Measurements from ENCODE around the gene ARHGAP27. TPM values are rescaled to one million over a fixed set of nuclear protein-coding genes. Genes with fewer than 3 reads are reported as not detected.

Gene ARHGAP27
- total RNA-seq, 1 donor from 2014 or later: 155 TPM

DNA sequence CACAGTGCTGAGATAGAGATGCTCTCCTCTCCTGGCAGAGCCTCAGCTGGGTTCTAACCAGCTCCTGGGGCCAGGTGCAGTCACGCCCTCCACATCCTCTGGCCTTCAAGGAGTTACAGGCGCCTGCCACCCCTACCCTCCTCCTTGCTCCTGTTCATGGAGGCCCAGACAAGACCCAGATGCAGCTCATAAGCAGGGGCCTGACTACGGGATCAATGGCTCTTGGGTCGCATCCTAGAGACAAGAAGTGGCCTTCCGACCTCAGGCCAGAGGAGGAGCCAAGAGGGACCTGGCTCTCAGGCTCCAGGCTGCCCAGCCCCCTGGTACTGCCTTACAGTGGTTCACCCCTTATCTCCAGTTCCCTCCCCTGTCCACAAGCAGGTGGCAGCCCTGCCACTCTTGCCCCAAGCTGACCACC is 23.0 kb downstream of the ARHGAP27 start:
- DNase-seq (ENCODE audit: low spot score): no peak
- TF ChIP-seq, protein P1, sequence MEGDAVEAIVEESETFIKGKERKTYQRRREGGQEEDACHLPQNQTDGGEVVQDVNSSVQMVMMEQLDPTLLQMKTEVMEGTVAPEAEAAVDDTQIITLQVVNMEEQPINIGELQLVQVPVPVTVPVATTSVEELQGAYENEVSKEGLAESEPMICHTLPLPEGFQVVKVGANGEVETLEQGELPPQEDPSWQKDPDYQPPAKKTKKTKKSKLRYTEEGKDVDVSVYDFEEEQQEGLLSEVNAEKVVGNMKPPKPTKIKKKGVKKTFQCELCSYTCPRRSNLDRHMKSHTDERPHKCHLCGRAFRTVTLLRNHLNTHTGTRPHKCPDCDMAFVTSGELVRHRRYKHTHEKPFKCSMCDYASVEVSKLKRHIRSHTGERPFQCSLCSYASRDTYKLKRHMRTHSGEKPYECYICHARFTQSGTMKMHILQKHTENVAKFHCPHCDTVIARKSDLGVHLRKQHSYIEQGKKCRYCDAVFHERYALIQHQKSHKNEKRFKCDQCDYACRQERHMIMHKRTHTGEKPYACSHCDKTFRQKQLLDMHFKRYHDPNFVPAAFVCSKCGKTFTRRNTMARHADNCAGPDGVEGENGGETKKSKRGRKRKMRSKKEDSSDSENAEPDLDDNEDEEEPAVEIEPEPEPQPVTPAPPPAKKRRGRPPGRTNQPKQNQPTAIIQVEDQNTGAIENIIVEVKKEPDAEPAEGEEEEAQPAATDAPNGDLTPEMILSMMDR (IDR thresholded peaks at IDR 0.05; ENCODE audit: unreplicated experiment): no peak
- Mint-ChIP-seq H3K36me3 (ENCODE audit: low read depth, unreplicated experiment) (peaks cover 19% of the 10 kb centered on the region), H3K4me1 (ENCODE audit: unreplicated experiment) (peaks cover 61% of the 10 kb centered on the region), H3K27me3 (ENCODE audit: unreplicated experiment) (peaks cover 16% of the 10 kb centered on the region), H3K9me3 (ENCODE audit: unreplicated experiment) (no peaks in the 10 kb centered on the region), H3K27ac (ENCODE audit: unreplicated experiment) (peak overlapping the region; percentile 96), H3K4me3 (ENCODE audit: unreplicated experiment) (no peak overlapping the region)

DNA sequence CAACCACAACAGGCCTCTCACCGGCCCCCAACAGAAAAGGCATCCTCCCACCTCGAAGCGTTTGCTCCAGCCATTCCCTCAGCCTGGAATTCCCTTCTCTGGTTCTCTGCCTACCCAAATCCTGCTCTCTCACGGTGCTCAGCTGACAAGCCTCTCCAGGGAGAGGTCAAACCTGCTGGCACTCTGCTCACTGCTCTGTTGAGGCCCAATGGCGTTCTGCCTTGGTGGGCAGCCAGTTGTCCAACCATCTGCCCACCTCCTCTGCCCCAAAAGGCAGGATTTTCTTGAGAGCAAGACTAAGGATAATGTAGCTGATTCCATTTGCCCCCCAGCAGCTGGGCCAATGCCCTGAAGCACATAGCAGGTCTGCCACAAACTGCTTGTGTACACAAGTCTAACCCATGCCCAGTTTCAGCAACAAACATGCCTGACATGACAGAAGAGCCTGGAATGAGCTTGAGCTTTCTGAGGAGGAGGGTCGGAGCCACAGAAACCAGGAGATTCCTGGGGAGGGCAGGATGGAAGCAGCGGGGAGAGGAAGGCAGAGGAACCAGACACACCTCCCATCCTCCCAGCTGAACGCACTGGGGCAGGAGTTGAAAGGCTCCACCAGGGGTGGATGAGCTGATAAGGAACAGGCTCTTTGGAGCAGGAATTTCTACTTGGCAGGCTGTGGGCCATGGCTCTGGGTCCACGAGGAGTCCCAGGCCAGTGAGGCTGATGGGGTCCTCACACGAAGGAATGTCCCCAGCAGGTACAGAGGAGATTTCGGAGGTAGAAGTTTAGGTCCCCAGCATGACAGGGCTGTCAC is 23.9 kb downstream of the ARHGAP27 start:
- Mint-ChIP-seq H3K27me3 (ENCODE audit: unreplicated experiment) (peaks cover 16% of the 10 kb centered on the region), H3K4me3 (ENCODE audit: unreplicated experiment) (peak overlapping the region; percentile 15), H3K9me3 (ENCODE audit: unreplicated experiment) (no peaks in the 10 kb centered on the region), H3K36me3 (ENCODE audit: low read depth, unreplicated experiment) (peaks cover 22% of the 10 kb centered on the region), H3K27ac (ENCODE audit: unreplicated experiment) (peak overlapping the region; percentile 86), H3K4me1 (ENCODE audit: unreplicated experiment) (peaks cover 58% of the 10 kb centered on the region)
- TF ChIP-seq, protein P1 (IDR thresholded peaks at IDR 0.05; ENCODE audit: unreplicated experiment): no peak
- no peak for DNase-seq (ENCODE audit: low spot score)

DNA sequence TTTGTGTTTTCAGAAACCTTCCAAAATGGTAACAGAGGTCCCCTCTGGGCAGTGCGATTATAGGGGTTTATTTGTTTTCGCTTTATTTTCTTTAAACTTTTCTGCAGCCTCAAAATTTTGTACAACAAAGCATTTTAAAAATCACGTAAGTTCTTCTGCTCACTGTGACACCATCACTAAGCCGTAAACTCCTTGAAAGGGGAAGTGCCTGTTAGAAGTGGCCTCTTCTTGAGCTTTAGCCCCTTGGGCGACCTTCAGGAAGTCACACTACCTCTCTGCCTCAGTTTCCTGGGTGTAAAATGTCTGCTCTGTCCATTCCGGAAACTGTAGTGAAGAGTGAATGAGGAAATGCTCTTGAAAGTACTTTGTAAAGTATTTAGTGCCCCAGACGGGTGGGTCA is 26.6 kb downstream of the ARHGAP27 start:
- Mint-ChIP-seq H3K27me3 (ENCODE audit: unreplicated experiment) (peaks cover 21% of the 10 kb centered on the region), H3K27ac (ENCODE audit: unreplicated experiment) (peak overlapping the region; percentile 45), H3K4me3 (ENCODE audit: unreplicated experiment) (peak overlapping the region; percentile 27), H3K4me1 (ENCODE audit: unreplicated experiment) (peaks cover 43% of the 10 kb centered on the region), H3K9me3 (ENCODE audit: unreplicated experiment) (no peaks in the 10 kb centered on the region), H3K36me3 (ENCODE audit: low read depth, unreplicated experiment) (peaks cover 33% of the 10 kb centered on the region)
- DNase-seq (ENCODE audit: low spot score): no peak
- TF ChIP-seq, protein P1 (IDR thresholded peaks at IDR 0.05; ENCODE audit: unreplicated experiment): no peak

DNA sequence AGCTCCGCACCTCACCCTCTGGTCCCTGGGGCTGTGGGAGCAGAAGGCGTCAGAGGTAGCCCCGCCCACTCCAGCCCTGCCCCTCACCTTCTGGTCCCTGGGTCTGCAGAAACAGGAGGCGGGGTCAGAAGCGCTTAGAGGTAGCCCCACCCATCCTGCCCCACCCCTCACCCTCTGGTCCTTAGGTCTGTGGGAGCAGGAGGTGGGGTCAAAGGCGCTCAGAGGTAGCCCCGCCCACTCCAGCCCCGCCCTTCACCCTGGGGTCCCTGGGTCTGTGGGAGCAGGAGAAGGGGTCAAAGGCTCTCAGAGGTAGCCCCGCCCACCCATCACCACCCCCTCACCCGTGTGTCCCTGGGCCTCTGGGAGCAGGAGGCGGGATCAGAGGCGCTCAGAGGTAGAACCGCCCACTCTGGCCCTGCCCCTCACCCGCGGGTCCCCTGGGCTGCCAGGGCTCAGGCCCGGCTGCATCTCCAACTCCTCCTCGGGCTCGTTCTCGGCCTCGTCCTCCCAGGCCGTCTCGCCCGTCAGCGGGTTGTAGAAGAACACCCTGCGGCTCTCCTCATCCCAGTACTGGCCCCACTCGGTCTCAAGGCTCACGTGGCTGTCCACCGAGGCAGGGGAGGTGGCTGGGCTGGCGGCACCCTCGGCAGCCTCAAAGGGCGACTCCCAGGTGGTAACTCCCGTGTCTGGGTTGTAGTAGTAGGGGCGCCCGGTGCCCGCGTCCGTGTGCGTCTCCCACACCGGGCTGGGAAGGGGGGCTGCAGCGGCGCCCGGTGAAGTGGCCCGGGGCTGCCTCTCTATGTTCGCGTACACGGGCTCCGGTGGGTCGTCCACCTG is 27.2 kb downstream of the ARHGAP27 start:
- no peak overlapping the region for H3K4me3 Mint-ChIP-seq (ENCODE audit: unreplicated experiment)
- H3K27me3 Mint-ChIP-seq (ENCODE audit: unreplicated experiment): peaks cover 19% of the 10 kb centered on the region
- peaks cover 37% of the 10 kb centered on the region for H3K36me3 Mint-ChIP-seq (ENCODE audit: low read depth, unreplicated experiment)
- peaks cover 37% of the 10 kb centered on the region for H3K4me1 Mint-ChIP-seq (ENCODE audit: unreplicated experiment)
- TF ChIP-seq, protein P1 (IDR thresholded peaks at IDR 0.05; ENCODE audit: unreplicated experiment): no peak
- H3K9me3 Mint-ChIP-seq (ENCODE audit: unreplicated experiment): no peaks in the 10 kb centered on the region
- H3K27ac Mint-ChIP-seq (ENCODE audit: unreplicated experiment): no peak overlapping the region
- DNase-seq (ENCODE audit: low spot score): no peak

All from endothelial cell (in vitro differentiated cells).